ENCODE measurements around the gene SMAD7. TPM values are rescaled to one million over a fixed set of nuclear protein-coding genes. Genes with fewer than 3 reads are reported as not detected.

SMAD7 gene
- total RNA-seq, 1 donor from 2014 or later: 34.1 TPM

DNA sequence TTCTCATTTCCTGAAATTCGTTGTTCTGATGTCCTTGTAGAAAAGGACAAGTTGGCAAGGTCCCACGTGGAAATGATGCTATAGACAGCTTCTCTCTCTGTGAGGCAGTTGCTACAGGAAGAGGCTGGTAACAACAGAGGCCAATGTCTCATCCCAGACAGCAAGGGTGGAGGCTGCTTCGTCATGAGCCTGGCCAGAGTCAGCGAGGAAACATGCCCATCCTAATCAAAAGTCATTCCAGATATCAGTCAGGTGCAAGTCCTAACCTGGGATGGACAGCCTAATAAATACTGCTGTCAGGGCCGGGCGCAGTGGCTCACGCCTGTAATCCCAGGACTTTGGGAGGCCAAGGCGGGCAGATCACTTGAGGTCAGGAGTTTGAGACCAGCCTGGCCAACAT is 6.4 kb upstream of the SMAD7 start:
- TF ChIP-seq POLR2A (IDR thresholded peaks at IDR 0.05) (no peak), POLR2AphosphoS5 (IDR thresholded peaks at IDR 0.05; ENCODE audit: insufficient read depth in 1 of 2, low read depth in 1 of 2) (no peak)
- TF ChIP-seq, protein P1, sequence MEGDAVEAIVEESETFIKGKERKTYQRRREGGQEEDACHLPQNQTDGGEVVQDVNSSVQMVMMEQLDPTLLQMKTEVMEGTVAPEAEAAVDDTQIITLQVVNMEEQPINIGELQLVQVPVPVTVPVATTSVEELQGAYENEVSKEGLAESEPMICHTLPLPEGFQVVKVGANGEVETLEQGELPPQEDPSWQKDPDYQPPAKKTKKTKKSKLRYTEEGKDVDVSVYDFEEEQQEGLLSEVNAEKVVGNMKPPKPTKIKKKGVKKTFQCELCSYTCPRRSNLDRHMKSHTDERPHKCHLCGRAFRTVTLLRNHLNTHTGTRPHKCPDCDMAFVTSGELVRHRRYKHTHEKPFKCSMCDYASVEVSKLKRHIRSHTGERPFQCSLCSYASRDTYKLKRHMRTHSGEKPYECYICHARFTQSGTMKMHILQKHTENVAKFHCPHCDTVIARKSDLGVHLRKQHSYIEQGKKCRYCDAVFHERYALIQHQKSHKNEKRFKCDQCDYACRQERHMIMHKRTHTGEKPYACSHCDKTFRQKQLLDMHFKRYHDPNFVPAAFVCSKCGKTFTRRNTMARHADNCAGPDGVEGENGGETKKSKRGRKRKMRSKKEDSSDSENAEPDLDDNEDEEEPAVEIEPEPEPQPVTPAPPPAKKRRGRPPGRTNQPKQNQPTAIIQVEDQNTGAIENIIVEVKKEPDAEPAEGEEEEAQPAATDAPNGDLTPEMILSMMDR (IDR thresholded peaks at IDR 0.05): no peak
- H3K4me3 ChIP-seq: no peak overlapping the region
- peak overlapping the region; percentile 98 for H3K27ac ChIP-seq
- H3K9me3 ChIP-seq: no peaks in the 10 kb centered on the region
- H3K4me1 ChIP-seq: peaks cover 53% of the 10 kb centered on the region
- no peaks in the 10 kb centered on the region for H3K36me3 ChIP-seq
- intact Hi-C loops (cut with DNase I): loop anchor here (5.0 to 10.0 kb wide), 2 partner anchors 35 to 272 kb away; no protein-coding TSS in a partner anchor
- DNase-seq (ENCODE audit: extremely low spot score in 2 of 2): no peak
- H3K27me3 ChIP-seq: no peaks in the 10 kb centered on the region

DNA sequence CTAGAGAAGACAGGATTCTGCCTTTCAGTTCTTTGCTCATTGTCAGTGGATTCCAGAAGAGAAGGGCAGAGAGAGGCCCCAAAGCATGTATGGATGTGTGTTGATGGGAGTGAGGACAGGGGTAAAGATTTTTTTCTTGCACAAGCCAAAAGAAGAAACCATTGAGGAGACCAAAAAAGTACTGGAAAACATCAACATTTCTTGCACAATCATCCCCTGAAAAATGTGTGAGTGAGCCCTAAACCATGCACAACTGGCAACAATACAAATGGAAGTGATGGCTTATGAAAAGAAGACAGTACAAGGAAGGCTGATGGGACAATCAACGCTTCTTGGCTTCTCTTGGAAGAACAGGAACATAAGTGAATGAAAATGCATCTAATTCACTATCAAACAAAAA is 5.6 kb upstream of the SMAD7 start:
- intact Hi-C loops (cut with DNase I): loop anchor here (5.0 to 10.0 kb wide), 2 partner anchors 36 to 272 kb away; no protein-coding TSS in a partner anchor
- peaks cover 53% of the 10 kb centered on the region for H3K4me1 ChIP-seq
- no peaks in the 10 kb centered on the region for H3K27me3 ChIP-seq
- H3K4me3 ChIP-seq: no peak overlapping the region
- H3K9me3 ChIP-seq: no peaks in the 10 kb centered on the region
- TF ChIP-seq POLR2A (IDR thresholded peaks at IDR 0.05) (no peak), POLR2AphosphoS5 (IDR thresholded peaks at IDR 0.05; ENCODE audit: insufficient read depth in 1 of 2, low read depth in 1 of 2) (no peak)
- TF ChIP-seq, protein P1 (IDR thresholded peaks at IDR 0.05): no peak
- peak overlapping the region; percentile 98 for H3K27ac ChIP-seq
- no peaks in the 10 kb centered on the region for H3K36me3 ChIP-seq
- no peak for DNase-seq (ENCODE audit: extremely low spot score in 2 of 2)

DNA sequence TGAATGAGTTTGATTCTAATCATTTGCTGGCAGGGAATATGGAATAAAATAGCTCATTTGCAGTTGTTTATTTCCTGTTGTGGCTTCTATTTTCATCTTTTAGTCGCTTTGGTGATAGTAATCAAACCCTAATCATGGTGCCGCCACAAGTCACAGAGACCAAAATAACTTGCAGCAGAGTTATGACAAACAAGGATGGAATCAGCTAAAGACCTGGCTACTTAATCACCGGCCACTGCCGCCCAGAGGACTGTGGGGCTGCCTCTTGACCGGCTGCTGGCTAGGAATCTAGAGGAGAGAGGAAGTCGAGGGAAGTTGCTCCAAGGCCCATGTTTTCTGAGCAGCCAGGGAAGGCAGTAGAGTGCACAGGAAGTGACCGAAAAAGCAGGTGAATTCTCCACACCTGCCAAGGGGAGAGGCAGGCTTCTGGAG is 5.1 kb upstream of the SMAD7 start:
- Histone ChIP-seq H3K27ac (peak overlapping the region; percentile 98), H3K9me3 (no peaks in the 10 kb centered on the region), H3K4me3 (no peak overlapping the region), H3K4me1 (peaks cover 53% of the 10 kb centered on the region), H3K36me3 (no peaks in the 10 kb centered on the region), H3K27me3 (no peaks in the 10 kb centered on the region)
- TF ChIP-seq POLR2AphosphoS5 (IDR thresholded peaks at IDR 0.05; ENCODE audit: insufficient read depth in 1 of 2, low read depth in 1 of 2): peak; percentile 7 to 25
- TF ChIP-seq, protein P1 (IDR thresholded peaks at IDR 0.05): no peak
- TF ChIP-seq POLR2A (IDR thresholded peaks at IDR 0.05): no peak
- intact Hi-C loops (cut with DNase I): loop anchor here (5.0 to 10.0 kb wide), 2 partner anchors 36 to 271 kb away; no protein-coding TSS in a partner anchor
- no peak for DNase-seq (ENCODE audit: extremely low spot score in 2 of 2)

DNA sequence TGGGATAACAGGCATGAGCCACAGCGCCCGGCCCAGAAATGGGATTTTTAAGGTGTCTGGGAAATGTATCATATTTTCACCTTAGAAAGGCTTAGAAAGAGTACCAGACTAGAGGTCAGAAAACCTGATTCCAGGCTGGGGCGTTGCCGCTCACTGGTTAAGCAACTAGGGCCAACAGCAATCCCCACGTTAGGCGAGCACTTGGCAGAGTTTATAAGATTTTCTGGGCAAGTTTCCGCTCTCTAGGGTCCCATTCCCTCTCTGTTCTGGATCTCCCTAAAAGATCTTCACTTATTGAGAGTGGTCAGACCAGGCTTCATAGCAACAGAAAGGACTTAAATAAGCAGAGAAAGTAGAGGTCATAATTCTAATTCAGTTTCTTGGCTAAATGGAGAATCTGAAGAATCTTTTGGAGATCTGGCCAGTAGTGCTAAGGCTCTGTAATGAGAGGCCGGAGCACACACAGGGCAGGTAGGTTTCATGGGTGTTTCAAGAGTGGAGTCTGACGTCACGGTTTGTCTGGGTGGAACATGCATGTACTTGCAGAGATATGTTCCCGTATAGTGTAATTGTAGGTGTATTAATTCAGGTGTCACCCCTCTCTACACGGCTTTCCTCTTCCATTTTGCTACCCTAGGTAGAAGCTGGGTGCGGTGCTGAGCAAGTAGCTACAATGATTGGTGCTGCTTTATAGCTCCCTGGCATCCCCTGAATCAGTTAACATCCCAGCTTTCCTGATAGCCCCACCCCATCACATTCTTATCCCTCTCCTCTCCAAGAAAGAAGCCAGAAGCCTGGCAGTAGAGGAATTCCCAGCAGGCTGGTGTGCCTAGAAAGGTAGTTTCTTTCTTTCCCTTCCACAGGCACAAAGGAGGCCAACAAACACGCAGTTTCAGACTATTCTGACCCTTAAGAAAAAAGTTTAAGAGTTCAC is 4.4 kb upstream of the SMAD7 start:
- intact Hi-C loops (cut with DNase I): loop anchor here (5.0 to 10.0 kb wide), 3 partner anchors 37 to 270 kb away; no protein-coding TSS in a partner anchor
- H3K9me3 ChIP-seq: no peaks in the 10 kb centered on the region
- peaks cover 53% of the 10 kb centered on the region for H3K4me1 ChIP-seq

More for the DNA sequence above, 4.4 kb upstream of the SMAD7 start:
- Histone ChIP-seq H3K4me3 (no peak overlapping the region), H3K27me3 (no peaks in the 10 kb centered on the region), H3K27ac (peak overlapping the region; percentile 98), H3K36me3 (no peaks in the 10 kb centered on the region)
- TF ChIP-seq, protein P1 (IDR thresholded peaks at IDR 0.05): no peak
- TF ChIP-seq POLR2AphosphoS5 (IDR thresholded peaks at IDR 0.05; ENCODE audit: insufficient read depth in 1 of 2, low read depth in 1 of 2) (peak in 1 of 2 donors; percentile 12), POLR2A (IDR thresholded peaks at IDR 0.05) (no peak)
- DNase-seq (ENCODE audit: extremely low spot score in 2 of 2): no peak

Data from vagina (tissue), 2 donors.